Peyer's patch (tissue), 4 donors: ENCODE results near the gene MEGF9. TPM values are rescaled to one million over a fixed set of nuclear protein-coding genes. Genes with fewer than 3 reads are reported as not detected.
"Not testable (repeated sequence)": the region's sequence is repeated elsewhere in the genome, so short reads cannot be mapped to it uniquely, and the experiment has no call there.

Experiments used
- DNase-seq, 3 donors: peaks; one replicate each; pipeline ENCODE4 v3.0.0-alpha.2; 2017 to 2019
- H3K27ac ChIP-seq, 4 donors: fragments of 200-600 bp; sonication (generic); one replicate each; pipeline ENCODE4 v1.5.1; 2016 to 2019
- H3K27me3 ChIP-seq, 2 donors: fragments of 200-600 bp; sonication (generic); one replicate each; pipeline ENCODE4 v1.5.1; 2019
- H3K36me3 ChIP-seq, 3 donors: fragments of 200-600 bp; sonication (generic); one replicate each; pipeline ENCODE4 v1.5.1; 2016 to 2019
- H3K4me1 ChIP-seq, 4 donors: fragments of 200-600 bp; sonication (generic); one replicate each; pipeline ENCODE4 v1.5.1; 2016 to 2019
- H3K4me3 ChIP-seq, 4 donors: fragments of 200-600 bp; sonication (generic); 1 replicate in 3 of 4; 2 replicates in 1 of 4; pipeline ENCODE4 v1.5.1; 2016 to 2019; ENCODE audit warnings: mild to moderate bottlenecking in 1 of 4
- H3K9me3 ChIP-seq, 4 donors: fragments of 200-600 bp; sonication (generic); one replicate each; pipeline ENCODE4 v1.5.1; 2016 to 2019; ENCODE audit warnings: mild to moderate bottlenecking in 1 of 4
- POLR2A ChIP-seq, 2 donors: fragments of 450-650 bp; IDR thresholded peaks; one replicate each; pipeline ENCODE4 v1.5.1; 2017; ENCODE audit warnings: antibody characterized with exemption in 2 of 2, mild to moderate bottlenecking in 2 of 2, moderate library complexity in 2 of 2
- total RNA-seq, 4 donors: library from RNA; depleted of rRNA; stranded (reverse); fragments of >200 nt; gene quantifications; one replicate each; pipeline ENCODE4 v1.1.0, GENCODE V29; 2016
- TF ChIP-seq, protein P1 (sequence below), 6 experiments: fragments of 450-650 bp in 4 of 6; fragments of 200-600 bp in 2 of 6; sonication (generic) in 1 of 6; IDR thresholded peaks; one replicate each; pipeline ENCODE4 v1.5.1; 2017 to 2019; ENCODE audit warnings: antibody characterized with exemption in 6 of 6, mild to moderate bottlenecking in 3 of 6, moderate library complexity in 1 of 6

MEGF9 gene
- total RNA-seq, 4 donors from 2014 or later = 8.1 to 15.1 (median 11.5) TPM

- no peaks in the 10 kb centered on the region for H3K27me3 ChIP-seq
- H3K9me3 ChIP-seq = no peaks in the 10 kb centered on the region
- H3K27ac ChIP-seq = no peak overlapping the region
- peaks cover 0 to 12% (median 0%) of the 10 kb centered on the region in 3 donors for H3K36me3 ChIP-seq
- no peak overlapping the region for H3K4me3 ChIP-seq
- no peak for TF ChIP-seq POLR2A (IDR thresholded peaks at IDR 0.05)
- TF ChIP-seq, protein P1, sequence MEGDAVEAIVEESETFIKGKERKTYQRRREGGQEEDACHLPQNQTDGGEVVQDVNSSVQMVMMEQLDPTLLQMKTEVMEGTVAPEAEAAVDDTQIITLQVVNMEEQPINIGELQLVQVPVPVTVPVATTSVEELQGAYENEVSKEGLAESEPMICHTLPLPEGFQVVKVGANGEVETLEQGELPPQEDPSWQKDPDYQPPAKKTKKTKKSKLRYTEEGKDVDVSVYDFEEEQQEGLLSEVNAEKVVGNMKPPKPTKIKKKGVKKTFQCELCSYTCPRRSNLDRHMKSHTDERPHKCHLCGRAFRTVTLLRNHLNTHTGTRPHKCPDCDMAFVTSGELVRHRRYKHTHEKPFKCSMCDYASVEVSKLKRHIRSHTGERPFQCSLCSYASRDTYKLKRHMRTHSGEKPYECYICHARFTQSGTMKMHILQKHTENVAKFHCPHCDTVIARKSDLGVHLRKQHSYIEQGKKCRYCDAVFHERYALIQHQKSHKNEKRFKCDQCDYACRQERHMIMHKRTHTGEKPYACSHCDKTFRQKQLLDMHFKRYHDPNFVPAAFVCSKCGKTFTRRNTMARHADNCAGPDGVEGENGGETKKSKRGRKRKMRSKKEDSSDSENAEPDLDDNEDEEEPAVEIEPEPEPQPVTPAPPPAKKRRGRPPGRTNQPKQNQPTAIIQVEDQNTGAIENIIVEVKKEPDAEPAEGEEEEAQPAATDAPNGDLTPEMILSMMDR (IDR thresholded peaks at IDR 0.05) = no peak
- no peak for DNase-seq
- no peaks in the 10 kb centered on the region for H3K4me1 ChIP-seq
These were observed 157.1 kb downstream of the MEGF9 start for GRCh38 chr9:120557205-120557604.

DNA sequence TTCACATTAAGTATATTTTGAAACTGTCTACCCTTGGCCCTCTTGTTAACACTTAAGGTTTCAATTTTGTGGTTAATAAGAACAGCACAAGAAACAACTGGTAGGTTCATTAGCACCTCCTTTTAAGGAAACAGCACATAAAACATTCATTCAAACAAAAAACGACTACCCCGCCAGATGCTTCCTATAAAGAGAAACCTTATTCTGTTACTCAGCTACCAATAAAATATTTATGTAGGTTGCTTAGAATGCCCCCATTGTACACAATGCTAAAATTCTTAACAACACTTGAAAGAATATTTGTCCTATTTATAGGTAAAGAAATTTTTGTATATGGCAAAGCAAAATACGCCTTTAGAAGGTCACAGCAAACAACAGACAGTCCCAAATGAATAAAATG lies 157.5 kb downstream of the MEGF9 start:
- TF ChIP-seq, protein P1 (IDR thresholded peaks at IDR 0.05) = no peak
- no peak for TF ChIP-seq POLR2A (IDR thresholded peaks at IDR 0.05)
- Histone ChIP-seq H3K4me3 (no peak overlapping the region), H3K27me3 (no peaks in the 10 kb centered on the region), H3K4me1 (no peaks in the 10 kb centered on the region), H3K36me3 (peaks cover 0 to 10% (median 0%) of the 10 kb centered on the region in 3 donors), H3K9me3 (no peaks in the 10 kb centered on the region), H3K27ac (no peak overlapping the region)
- DNase-seq = no peak

GRCh38 chr9:120555839-120556238 lies 158.4 kb downstream of the MEGF9 start:
- Histone ChIP-seq H3K4me3 (no peak overlapping the region), H3K27ac (no peak overlapping the region), H3K36me3 (peaks cover 0 to 11% (median 0%) of the 10 kb centered on the region in 3 donors), H3K4me1 (no peaks in the 10 kb centered on the region), H3K9me3 (no peaks in the 10 kb centered on the region), H3K27me3 (no peaks in the 10 kb centered on the region)
- TF ChIP-seq, protein P1 (IDR thresholded peaks at IDR 0.05) = no peak
- no peak for TF ChIP-seq POLR2A (IDR thresholded peaks at IDR 0.05)
- no peak for DNase-seq

GRCh38 chr9:120552210-120552704 lies 162.0 kb downstream of the MEGF9 start:
- DNase-seq, H3K27me3 ChIP-seq, H3K9me3 ChIP-seq, H3K27ac ChIP-seq, H3K4me1 ChIP-seq, H3K4me3 ChIP-seq: not testable (repeated sequence)
- H3K36me3 ChIP-seq = peaks cover 0 to 45% (median 0%) of the 10 kb centered on the region in 3 donors

Other genes starting within 250 kb of the MEGF9 start
- 100 to 1,000 TPM in 1 of 4 donors, 10 to 100 TPM in 3; 27.3 to 158 (median 45.1) TPM for gene CDK5RAP2, start 134.3 kb downstream of the MEGF9 start, total RNA-seq
- gene FBXW2, start 78.9 kb upstream of the MEGF9 start, total RNA-seq = 10 to 100 TPM; 70.5 to 93.3 (median 82.8) TPM
- 10 to 100 TPM; 23.8 to 46.2 (median 30.9) TPM for gene PSMD5, start 128.5 kb upstream of the MEGF9 start, total RNA-seq
- gene PHF19, start 162.7 kb upstream of the MEGF9 start, total RNA-seq = 10 to 100 TPM in 3 of 4 donors, 1 to 10 TPM in 1; 7.2 to 76.7 (median 20.6) TPM
- gene TRAF1, start 212.3 kb upstream of the MEGF9 start, total RNA-seq = 10 to 100 TPM in 1 of 4 donors, 1 to 10 TPM in 3; 3.3 to 14.0 (median 8.8) TPM